ENCODE data around the gene RTKN2.

Gene RTKN2

DNA sequence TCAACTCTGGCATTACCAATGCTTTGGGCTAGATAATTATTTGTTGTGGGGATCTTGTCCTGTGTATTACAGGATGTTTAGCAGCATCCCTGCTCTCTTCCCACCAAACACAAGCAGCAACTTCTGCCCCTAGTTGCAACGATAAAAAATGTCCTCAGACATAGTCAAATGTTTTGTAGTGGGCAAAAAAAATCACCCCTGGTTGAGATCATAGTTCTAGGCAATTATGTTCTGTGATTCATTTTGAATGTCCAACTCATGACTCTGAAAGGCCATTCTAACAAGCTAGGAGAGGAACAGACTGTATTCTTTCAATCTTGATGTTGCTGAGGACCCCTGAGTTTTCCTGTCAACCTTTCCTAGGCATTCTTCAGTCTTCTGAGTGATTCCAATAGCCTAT, 79.5 kb downstream of the RTKN2 start:
- Mint-ChIP-seq H3K4me3 (no peak overlapping the region), H3K27ac (no peak overlapping the region), H3K27me3 (ENCODE audit: low read depth, poor library complexity) (no peaks in the 10 kb centered on the region), H3K9me3 (no peaks in the 10 kb centered on the region), H3K36me3 (ENCODE audit: low read depth) (peaks cover 38% of the 10 kb centered on the region), H3K4me1 (peaks cover 9% of the 10 kb centered on the region)
- no peak for DNase-seq
- TF ChIP-seq, protein P1, sequence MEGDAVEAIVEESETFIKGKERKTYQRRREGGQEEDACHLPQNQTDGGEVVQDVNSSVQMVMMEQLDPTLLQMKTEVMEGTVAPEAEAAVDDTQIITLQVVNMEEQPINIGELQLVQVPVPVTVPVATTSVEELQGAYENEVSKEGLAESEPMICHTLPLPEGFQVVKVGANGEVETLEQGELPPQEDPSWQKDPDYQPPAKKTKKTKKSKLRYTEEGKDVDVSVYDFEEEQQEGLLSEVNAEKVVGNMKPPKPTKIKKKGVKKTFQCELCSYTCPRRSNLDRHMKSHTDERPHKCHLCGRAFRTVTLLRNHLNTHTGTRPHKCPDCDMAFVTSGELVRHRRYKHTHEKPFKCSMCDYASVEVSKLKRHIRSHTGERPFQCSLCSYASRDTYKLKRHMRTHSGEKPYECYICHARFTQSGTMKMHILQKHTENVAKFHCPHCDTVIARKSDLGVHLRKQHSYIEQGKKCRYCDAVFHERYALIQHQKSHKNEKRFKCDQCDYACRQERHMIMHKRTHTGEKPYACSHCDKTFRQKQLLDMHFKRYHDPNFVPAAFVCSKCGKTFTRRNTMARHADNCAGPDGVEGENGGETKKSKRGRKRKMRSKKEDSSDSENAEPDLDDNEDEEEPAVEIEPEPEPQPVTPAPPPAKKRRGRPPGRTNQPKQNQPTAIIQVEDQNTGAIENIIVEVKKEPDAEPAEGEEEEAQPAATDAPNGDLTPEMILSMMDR (IDR thresholded peaks at IDR 0.05), result no peak

DNA sequence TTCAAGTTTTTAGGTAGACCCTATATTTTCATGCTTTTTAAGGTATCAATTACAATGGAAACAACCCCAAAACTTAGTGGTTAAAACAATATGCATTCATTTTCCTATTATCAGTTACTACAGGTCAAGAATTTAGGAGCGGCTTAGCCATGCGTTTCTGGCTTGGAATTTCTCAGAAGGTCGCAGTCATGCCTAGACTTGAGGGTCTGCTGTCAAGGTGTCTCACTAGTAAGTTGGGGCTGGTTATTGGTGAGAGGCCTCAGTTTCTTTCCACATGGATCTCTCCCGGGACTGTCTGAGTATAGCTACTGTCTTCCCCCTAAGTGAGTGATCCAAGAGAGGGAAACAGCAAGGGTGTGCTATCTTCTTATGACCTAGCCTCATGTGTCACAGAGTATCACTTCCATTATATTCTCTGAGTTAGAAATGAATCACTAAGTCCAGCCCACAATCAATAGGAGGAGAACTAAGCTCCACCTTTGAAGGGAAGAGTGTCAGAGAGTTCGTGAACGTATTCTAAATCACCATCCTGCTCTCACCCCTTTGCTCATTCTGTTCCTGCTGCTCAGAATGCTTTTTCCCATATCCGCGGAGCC, 80.5 kb downstream of the RTKN2 start:
- H3K36me3 Mint-ChIP-seq (ENCODE audit: low read depth), result peaks cover 42% of the 10 kb centered on the region
- no peaks in the 10 kb centered on the region for H3K27me3 Mint-ChIP-seq (ENCODE audit: low read depth, poor library complexity)
- no peak overlapping the region for H3K4me3 Mint-ChIP-seq
- DNase-seq, result no peak
- peaks cover 9% of the 10 kb centered on the region for H3K4me1 Mint-ChIP-seq
- no peaks in the 10 kb centered on the region for H3K9me3 Mint-ChIP-seq
- TF ChIP-seq, protein P1 (IDR thresholded peaks at IDR 0.05), result no peak
- peak overlapping the region; percentile 46 for H3K27ac Mint-ChIP-seq

DNA sequence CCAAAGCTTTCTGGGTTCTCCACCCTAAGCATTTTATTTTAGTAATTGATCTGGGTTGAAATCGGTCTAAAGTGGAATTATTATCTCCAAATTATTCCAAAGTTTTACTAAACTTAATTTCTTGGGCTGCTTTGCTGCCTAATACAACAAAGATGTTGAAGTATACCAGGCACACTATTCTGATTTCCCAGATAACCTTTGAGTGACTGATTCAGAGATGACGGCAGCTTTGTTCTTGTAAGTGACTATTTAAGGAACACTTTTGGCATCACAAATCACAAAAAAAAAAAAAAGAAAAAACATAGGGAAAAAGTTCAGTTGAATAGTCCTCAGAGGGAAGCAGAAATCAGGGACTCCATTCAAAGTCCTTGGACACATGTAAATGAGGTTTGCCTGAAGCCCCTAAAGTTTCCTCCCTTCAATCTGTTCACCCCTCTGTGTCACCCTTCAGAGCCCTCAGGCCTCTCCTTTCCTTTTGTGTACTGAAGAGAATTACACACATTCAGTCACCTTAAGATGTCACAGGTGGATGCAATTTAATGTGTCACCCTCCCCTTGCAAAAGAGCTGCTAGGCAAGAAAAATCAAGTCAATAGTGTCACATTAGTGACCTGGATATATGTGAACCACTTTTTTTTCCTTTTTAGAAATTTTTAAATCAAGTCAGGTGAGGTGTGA, 81.5 kb downstream of the RTKN2 start:
- no peaks in the 10 kb centered on the region for H3K27me3 Mint-ChIP-seq (ENCODE audit: low read depth, poor library complexity)
- H3K27ac Mint-ChIP-seq, result no peak overlapping the region
- H3K4me1 Mint-ChIP-seq, result peaks cover 9% of the 10 kb centered on the region
- H3K9me3 Mint-ChIP-seq, result no peaks in the 10 kb centered on the region
- no peak overlapping the region for H3K4me3 Mint-ChIP-seq
- peaks cover 39% of the 10 kb centered on the region for H3K36me3 Mint-ChIP-seq (ENCODE audit: low read depth)
- no peak for DNase-seq
- TF ChIP-seq, protein P1 (IDR thresholded peaks at IDR 0.05), result no peak

DNA sequence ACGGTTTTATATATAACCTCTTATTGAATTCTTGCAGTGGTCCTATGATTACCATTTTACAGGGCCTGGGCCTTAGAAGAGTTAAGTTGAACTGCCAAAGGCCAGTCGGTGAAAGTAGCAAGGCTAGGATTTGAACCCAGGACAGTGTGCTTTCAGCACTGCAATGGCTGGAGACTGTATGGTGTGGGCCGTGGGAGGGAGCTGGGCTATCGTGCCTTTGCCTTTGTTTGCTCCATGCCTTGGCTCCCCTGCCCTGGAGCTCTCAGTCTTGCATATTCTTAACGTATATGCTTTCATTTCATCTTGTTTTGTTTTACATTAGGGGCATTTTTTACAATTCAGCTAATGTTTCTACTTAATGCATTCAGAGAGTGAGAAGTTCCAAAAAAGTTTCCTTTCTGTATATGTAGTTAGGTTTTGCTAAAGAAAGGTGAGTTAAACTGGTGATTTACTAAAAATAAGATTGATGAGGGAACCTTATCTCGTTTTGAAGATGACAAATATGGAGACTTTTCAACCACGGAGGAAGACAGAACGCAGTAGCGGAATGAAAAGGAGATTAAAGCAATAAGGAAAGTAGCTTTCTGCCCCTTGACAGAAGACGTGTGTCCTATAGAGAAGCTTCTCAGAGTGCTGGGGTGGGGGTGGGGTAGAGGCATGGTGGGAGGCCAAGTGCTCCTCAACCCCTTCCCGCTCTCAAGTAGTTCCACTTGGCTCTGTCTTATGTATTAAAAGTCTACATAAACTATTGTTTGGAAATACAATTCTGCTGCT, 82.5 kb downstream of the RTKN2 start:
- Mint-ChIP-seq H3K27ac (peak overlapping the region; percentile 12), H3K27me3 (ENCODE audit: low read depth, poor library complexity) (no peaks in the 10 kb centered on the region), H3K4me3 (no peak overlapping the region), H3K9me3 (no peaks in the 10 kb centered on the region), H3K36me3 (ENCODE audit: low read depth) (peaks cover 40% of the 10 kb centered on the region), H3K4me1 (peaks cover 9% of the 10 kb centered on the region)
- TF ChIP-seq, protein P1 (IDR thresholded peaks at IDR 0.05), result no peak
- no peak for DNase-seq

DNA sequence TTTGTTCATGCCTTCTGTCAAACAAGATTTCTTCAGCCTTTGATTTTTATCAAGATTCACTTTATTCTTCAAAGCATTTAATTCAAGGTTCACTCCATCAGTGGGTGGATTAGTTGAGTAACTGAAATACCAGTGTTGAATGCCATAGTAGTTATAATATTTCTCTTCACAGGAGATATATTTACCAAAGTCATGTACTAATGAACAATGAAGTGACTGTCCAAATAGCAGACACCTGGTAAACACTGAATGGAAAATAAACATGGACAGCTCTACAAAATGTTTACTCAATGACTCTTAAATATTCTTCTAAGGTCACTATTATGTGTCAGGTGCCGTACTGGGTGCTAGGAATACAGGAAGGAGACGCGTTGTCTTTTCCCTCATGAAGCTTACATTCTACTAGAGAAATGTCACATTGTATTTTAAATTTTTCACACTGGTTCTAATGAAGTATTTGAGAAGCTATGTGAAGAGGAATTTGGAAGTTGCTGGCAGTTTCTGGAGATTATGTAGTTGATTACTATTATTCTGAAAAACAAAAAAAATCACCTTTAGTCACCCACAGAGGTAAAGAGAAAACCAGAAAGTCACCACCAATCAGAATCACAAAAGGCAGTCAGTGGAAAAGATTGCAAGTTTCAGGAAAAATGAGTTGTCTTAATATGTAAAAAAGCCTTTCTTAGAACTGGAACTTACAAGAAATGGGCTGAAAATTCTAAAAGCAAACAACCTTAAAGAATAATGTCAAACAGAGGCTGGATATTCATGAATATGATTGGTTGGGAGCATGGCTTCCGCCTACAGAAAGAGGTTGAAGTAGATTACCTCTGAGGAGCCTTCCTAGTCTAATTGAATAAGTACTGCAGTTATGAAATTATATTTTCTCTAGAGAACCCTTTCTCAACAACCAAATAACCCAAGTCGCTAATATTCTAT, 84.5 kb downstream of the RTKN2 start:
- Mint-ChIP-seq H3K27me3 (ENCODE audit: low read depth, poor library complexity) (no peaks in the 10 kb centered on the region), H3K36me3 (ENCODE audit: low read depth) (peaks cover 32% of the 10 kb centered on the region), H3K4me1 (peaks cover 9% of the 10 kb centered on the region), H3K27ac (no peak overlapping the region), H3K4me3 (no peak overlapping the region), H3K9me3 (no peaks in the 10 kb centered on the region)
- DNase-seq, result no peak
- TF ChIP-seq, protein P1 (IDR thresholded peaks at IDR 0.05), result no peak
